Suppressor macrophage treated with lipopolysaccharide for 4 hours (primary cell): ENCODE data around the gene FBXW7.
A peak's percentile ranks its signal among the peaks of the same experiment; 100 is the strongest.
"Not testable (repeated sequence)": the region's sequence is repeated elsewhere in the genome, so short reads cannot be mapped to it uniquely, and the experiment has no call there.

ENCODE experiments used
- DNase-seq: peaks from one replicate; pipeline ENCODE4 v3.0.0-alpha.2; 2020

The FBXW7 gene, protein sequence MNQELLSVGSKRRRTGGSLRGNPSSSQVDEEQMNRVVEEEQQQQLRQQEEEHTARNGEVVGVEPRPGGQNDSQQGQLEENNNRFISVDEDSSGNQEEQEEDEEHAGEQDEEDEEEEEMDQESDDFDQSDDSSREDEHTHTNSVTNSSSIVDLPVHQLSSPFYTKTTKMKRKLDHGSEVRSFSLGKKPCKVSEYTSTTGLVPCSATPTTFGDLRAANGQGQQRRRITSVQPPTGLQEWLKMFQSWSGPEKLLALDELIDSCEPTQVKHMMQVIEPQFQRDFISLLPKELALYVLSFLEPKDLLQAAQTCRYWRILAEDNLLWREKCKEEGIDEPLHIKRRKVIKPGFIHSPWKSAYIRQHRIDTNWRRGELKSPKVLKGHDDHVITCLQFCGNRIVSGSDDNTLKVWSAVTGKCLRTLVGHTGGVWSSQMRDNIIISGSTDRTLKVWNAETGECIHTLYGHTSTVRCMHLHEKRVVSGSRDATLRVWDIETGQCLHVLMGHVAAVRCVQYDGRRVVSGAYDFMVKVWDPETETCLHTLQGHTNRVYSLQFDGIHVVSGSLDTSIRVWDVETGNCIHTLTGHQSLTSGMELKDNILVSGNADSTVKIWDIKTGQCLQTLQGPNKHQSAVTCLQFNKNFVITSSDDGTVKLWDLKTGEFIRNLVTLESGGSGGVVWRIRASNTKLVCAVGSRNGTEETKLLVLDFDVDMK

DNA sequence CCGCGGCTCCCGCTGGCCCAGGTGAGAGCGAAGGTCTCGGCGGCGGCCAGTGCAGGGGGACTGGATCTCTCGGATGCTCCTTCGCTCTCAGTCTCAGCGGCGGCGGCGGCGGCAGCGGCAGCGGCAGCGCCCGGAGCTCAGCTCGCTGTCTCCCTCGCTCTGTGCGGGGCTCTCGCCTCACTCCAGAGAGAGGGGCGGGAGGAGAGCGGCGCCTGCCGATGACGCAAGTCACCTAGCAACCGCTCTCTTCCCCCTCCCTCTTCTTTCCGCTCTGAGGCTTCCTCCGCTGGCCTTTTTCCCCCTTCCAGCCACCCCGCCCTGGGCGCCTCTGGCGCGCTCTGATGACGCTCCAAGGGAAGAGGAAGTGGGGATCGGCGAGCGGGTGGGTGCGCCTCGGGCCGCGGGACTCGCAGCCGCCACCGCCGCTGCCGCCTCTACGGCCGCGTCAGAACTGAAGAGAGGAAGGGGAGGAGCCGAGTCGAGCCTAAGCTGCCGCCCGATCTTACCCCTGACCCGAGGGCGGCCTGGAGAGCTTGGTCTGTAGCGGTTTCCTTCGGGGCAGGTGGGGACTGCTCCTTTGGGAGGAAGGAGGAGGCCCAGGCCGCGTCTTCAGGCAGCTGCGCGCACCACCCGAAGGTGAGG, at the start of gene FBXW7:
Gene FBXW7 (minus strand): TSS at position 190 of the 642 bp plus-strand sequence. CDS start 124,289 bp downstream, outside the sequence.
- DNase-seq: peak; percentile 100

DNA sequence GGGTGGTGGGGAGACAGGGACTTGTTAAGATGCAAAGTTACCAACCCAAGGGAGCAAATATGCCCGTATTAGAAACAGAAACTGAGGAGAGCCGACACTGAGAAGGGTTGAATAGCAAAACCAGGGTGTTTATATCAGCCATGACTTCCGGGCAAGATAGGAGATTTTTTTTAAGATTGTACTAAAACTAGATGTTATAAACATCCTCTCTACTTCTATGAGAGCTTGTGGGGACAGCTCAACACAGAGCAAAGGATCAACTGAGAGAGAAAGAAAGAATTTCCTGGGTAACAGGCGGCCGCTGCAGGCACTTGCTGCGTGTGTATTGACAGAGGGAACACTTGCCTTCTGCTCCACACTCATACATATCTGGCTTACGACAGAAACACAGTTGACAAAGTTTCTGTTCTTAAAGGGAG, 49.1 kb upstream of the FBXW7 start:
- DNase-seq: no peak

DNA sequence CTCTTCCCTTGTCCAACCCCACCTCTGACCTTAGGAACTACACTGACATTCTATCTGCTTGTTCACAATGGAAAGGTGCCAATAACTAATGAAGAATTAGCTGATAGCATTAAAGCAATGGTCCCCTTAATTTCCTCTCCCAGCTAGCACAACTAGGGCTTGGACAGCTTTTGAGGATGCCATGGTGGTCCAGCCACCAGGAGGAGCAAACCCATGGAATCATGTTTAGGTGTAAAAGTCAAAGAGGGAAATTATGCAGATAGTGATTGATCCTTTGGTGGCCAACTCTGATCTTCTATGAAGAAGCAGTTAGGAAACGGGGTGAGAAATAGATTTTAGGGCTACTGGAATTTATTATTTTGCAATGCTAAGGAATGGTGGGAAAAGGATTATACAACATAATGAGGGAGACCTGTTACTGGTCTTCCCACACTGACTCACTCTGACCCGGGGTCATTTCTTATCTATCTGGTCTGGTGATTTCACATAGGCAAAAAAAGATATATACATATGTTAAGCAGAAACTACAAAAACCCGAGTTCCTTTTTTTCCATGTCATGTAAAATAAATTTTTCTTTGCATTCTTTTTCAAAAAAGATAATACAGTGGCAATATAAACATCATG, 45.8 kb upstream of the FBXW7 start:
- DNase-seq: no peak

DNA sequence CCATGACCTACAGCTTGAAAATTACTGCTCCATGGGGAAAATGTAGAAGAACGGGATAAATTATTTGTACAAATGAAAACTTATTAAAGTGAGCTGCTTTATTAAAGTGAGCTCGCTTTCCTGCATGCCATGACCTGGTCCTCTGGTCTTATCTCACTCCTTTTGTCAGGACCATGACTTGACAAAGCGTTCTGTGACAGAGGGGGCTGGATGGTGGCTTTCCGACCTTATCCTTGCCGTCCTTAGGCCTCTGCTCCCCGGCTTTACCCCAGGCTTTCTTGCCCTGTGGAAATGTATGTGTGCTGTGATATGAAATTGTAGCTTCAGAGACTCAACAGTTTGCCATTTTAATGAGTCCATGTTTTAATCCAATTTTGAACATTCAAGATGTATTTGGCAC, 44.0 kb upstream of the FBXW7 start:
- no peak for DNase-seq

DNA sequence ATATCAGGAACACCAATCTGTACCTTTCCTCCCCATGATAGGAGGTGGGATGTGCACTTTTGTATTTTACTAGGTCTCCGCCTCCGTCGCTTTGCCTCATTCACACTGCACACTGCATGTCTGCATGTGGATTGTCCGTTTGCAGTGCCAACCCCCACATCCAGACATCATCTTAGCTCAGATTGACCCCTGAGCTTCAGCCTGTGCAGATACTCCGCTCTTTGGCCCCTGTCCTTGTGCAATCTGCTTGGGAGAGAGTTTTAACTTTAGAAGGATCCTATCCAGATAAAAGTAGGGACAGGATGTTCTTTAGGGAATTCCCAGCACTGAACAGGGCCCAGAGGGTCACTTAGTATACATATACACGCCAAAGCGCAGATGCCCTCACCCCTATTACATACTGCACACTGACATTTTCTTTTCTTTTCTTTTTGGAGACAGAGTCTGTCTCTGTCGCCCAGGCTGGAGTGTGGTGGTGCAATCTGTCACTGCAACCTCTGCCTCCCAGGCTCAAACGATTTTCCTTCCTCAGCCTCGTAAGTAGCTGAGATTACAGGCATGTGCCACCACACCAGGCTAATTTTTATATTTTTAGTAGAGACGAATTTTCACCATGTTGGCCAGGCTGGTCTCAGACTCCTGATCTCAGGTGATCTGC, 43.3 kb upstream of the FBXW7 start:
- no peak for DNase-seq

DNA sequence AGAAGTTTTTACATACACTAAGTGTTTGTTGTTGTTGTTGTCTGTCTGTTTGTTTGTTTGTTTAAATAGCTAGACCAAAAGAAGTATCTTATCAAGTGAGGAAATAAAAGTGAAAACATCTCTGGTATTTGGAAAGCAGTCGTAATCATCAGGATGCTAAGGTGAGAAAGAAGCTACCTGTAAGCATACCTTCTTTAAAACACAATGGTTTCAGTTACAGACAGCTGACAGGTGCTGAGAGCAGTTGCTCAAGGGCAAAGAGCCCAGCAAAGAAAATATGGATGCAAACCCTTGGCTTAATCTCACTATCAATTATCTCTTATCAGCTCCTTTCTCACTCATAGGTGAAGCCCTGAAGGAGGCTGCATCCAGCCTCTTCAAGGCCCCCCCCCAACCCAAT, 42.8 kb upstream of the FBXW7 start:
- no peak for DNase-seq

DNA sequence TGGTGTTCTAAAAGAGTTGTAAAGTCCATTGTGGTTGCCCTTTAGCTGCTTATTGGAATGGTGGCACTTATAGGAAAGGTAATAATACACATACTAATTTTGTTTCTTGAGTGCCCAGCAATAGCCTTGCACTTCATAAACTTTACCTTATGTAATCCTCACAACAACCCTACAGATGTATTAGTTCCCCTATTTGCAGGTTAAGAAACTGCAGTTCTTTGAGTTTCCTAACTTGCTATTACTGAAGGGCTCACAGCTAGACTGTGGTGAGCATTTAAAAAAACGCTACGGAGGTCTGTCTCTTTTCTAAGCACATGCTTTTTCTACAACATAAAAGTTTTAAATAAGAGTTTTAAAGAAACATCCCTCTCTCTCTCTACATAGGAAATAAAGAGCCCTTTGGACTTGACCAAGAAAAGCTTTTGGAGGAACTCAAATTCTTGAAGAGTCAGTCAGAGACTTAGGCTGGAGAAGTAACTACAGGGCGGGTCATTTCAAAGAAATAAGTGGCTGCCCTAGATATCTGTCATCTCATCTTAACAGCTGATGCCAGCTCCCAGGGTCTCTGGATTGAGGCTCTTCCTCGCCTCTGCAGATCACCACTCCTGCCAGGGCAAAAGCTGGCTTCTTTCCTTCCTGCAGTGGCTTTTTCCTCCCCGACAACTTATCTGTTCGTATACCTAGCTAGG, 42.0 kb upstream of the FBXW7 start:
- DNase-seq: peak; percentile 13

DNA sequence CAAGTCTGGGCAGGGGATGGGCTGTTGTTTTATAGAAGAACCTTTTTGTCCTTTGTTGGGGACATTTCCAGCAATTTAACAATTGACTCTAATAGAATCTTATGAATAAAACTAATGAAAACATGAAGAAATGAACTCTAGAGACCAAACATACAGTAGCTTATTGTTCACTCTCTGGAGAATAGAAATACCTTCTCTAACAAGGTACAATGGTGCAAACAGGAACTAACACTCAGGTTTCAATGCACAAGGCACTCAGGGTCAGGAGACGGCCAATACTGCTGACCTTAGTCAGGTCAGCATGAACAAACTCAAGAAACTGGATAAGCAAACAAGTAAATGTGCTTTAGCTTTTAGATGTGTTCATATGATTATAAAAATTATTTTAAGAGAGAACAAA, 39.6 kb upstream of the FBXW7 start:
- DNase-seq: no peak

DNA sequence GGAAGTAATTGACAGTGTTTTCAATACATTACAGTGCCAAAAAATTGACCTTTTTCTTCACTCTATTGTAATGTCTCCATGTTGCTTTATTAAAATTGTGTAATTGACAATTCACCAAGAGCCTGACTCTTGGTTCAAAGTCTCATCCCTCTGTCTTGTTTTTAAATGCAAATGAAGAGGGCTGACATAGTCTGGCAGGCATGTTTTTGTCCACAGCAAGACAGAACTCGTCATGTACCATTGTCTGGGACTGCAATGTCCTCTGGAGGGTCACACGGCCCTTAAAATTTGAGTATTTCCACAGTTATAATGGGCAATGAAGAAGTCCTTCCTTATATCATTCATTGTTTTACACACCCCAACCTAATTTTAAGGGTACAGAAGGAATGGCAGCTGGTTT, 38.0 kb upstream of the FBXW7 start:
- no peak for DNase-seq

DNA sequence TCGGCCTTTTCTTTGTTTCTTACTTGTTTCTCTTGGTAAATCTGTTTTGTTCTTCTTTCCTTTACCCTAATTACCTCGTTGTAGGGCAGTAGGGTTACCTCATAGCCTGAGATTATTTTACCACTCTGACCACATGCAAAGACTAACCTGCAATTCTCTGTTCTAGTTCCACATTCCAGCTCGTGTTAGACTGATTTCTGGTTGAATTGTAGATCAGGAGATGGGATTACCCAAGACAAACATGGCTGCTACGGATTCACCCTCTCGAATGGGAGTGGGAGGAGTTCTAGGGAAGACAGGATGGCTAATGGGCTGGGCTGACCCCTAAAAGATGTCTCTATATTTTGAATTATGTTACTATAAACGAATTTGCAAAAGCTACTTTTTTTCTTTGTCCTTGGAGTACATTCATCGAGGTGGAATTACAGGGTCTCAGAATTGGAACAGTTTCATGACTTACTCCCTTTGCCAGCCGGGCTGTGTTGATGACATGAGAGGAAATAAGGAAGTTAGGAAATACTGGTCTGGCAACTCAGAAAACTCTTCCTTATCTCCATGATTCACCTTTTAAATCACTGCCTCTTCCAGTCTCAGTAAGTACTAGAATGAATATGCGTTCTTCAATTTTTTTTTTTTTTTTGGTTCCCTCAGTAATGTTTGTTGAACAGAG, 36.7 kb upstream of the FBXW7 start:
- DNase-seq: peak; percentile 63

DNA sequence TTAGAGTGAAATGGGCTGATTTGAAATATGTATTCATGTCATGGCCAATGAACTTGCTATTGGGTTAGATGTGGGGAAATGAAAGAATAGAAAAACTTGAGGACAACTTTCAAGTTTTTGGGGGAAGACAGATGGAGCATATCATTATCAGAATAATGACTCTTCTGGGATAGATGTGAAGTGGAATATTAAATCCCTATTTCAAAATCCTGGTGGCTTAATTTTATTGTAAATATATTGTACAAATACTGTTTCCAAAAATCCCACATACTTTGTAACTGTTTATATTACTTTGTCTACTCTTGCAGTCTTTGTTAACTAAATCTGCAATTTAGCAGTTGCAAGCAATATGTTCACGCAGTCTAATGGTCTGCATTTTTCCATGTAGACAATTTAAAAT, 35.9 kb upstream of the FBXW7 start:
- no peak for DNase-seq

DNA sequence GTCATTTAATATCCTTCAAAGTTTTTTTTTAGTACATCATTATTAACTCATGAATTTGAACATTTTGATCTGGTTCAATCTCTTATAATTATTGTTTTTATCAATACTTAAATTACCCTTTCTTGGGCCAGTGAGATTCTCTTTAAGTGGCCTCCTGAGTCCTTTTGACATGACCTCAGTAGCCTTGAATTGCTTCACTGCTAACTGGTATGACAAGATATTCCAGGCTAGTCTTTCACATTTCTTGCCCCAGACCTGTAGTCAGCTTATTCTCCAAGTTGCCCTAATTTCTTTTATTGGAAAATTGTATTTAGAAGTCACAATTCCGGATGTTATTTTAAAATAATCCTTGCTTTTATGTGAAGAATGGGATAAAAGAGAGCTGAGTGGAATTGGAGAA, 35.4 kb upstream of the FBXW7 start:
- no peak for DNase-seq

DNA sequence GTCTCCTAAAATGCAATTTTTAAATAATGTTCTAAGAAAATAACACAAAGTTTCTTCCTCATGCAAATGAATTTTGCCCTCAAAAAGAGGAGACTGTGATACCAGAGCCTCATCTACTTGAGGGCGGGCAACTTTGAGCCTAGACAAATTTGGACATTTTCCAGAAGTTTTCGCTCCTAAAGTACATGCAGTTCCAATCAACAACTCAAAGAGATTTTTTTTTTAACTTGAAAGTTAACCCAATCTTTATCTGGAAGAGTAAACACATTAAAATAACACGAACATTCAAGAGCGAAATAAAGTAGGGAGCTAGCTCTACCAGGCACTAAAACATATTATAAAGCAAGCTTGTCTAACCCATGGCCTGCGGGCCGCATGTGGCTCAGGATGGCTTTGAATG, 29.4 kb upstream of the FBXW7 start:
- no peak for DNase-seq

DNA sequence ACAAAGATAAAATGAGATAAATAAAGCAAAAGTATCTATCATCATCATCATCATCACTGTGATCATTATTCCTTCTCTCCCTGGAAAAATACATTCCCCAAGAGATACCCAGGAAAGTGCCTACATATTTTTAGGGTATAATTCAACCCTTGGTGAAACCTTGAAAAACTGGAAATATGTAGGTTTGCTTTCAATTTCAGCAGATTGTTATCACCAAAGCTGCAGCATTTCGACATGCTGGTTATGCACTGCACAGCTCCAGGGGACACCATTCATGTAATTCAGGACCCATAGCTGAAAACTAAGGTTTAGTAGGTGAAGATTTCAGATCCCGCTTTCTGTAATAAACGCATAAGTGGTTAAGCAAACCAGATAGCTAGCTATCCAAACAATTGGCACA, 28.4 kb upstream of the FBXW7 start:
- no peak for DNase-seq

DNA sequence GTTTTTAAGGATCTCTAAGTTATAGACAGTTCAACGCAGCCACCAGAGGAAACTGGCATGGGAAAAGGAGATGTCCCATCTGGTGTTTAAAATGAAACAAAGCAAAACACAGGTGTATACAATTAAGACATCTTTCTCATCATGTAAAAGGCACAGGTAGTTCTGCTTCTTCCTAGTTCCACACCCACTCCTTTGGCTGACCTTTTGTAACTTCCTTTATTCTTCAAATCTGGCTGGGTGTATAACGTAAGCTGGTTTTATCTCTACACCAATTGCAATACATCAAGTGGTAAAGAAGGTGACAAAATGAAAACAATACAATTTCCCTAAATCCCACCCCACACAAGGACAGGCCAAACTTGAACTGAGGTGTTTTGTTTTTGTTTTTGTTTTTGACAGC, 27.3 kb upstream of the FBXW7 start:
- DNase-seq: no peak

DNA sequence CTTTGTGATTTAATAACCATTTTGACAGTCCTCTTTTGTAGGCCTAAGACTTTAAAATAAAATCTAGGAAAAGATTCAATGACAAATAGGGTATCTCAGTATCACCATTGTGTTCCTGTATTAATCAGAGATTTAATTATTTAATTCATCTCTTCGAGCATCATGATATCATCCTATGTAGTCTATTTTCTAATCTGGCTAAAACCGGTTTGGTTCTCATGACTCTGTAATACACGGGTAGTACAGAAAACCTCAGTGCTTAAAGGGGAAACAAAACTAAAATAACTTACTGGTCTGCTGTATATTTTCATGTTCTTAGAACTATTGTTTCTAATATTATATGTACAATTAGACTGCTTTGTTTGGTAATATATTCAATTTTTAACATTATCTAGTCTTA, 23.7 kb upstream of the FBXW7 start:
- DNase-seq: no peak

DNA sequence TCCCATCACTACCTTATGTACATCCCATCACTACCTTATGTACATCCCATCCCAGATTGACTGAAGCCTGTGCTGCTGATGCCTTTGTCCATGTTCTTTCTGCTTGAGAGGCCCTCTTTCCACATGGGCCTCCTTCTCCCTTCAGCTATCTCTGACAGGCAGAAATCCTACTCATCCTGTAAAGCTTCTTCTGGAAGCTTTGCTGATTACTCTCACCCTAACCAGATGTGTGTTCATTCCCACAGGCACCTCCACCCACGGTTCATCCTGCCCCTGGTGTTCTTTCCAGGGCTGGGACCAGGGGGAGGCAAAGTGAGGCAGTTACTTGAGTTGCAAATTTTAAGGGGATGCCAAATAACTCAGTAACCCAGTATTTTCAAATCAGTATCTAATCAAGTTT, 22.5 kb upstream of the FBXW7 start:
- no peak for DNase-seq

DNA sequence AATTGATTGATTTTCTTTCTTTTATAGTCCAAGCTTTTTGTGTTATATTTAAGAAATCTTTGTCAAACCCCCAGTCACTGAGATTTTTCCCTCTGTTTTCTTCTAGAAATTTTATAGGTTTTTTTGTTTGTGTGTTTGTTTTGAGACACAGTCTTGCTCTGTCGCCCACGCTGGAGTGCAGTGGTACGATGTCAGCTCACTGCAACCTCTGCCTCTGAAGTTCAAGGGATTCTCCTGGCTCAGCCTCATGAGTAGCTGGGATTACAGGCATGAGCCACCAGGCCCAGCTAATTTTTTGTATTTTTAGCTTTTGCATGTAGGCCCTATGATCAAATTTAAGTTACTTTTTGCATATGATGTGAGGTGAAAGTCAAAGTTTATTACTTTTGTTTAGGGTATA, 20.9 kb upstream of the FBXW7 start:
- DNase-seq: no peak

DNA sequence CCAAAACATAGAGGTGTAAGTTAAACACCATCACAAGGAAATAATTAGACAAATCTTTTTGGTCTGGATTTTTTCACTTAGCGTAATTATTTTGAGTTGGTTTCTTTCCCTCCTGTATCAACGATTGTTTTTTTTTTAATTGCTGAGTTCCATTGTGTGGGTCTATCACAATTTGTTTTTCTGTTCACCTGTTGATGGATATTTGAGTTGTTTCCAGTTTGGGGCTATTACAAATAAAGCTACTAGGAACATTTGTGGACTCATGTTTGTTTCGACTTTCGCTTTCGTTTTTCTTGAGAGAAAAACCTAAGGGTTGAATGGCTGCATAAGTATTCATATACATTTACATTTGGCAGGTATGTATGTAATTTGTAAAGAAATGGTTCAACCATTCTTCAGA, 20.4 kb upstream of the FBXW7 start:
- peak; percentile 13 for DNase-seq

DNA sequence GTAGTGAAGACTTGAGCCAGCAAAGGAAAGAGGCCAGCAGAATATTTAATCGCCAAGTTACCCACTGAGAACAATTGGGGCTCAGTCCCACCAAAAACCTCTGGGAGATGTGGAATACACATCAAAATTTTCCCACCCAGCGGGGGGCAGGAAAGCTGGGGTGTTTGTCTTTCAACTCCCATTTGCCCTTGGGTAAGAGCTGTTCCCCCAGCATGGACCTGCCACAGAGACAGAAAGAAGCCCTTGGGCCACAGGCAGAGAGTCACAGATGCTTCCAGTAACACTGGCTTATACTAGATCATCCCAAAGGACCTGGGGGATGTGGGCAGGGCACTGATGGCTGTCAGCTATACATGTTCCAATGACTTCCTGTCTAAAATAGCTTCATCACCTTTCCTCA, 18.9 kb upstream of the FBXW7 start:
- DNase-seq: no peak

DNA sequence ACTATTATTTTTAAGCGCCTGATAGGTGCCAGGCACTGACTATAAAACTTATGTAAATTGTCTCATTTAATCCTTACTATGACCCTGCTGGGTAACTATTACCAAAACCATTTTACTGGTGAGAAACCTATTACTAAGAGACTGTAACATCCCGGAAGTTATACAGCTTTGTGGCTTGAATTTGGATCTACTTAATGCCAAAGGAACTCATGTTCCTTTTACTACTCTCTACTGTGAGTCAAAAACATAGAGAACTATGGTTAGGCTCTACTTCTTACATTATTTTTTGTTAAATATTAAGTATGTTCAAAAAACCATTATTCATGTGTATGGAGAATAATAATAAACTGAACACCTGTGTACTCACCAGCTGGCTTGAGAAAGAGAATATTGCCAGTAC, 14.8 kb upstream of the FBXW7 start:
- not testable (repeated sequence) for DNase-seq

DNA sequence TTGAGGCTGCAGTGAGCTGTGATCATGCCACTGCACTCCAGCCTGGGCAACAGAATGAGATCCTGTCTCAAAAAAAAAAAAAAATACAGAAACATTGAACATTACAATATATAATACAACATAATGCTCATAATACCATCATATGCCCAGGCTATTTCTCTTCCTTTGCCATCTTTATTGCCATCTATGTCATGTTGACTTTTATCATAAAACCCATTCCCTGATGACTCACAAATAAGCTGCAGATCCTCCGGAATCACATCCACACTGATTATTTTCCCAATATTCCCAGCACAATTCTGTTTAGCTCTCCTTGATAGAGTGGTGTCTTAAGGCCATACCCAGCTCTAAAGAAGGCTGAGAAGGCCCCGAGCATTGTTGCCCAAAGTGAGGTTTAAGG, 9.2 kb upstream of the FBXW7 start:
- no peak for DNase-seq
